ENCODE results near the gene BSCL2. TPM values are rescaled to one million over a fixed set of nuclear protein-coding genes. Genes with fewer than 3 reads are reported as not detected.

BSCL2 gene
- polyA plus RNA-seq, 3 donors, result 43.5 to 65.7 (median 63.3) TPM

DNA sequence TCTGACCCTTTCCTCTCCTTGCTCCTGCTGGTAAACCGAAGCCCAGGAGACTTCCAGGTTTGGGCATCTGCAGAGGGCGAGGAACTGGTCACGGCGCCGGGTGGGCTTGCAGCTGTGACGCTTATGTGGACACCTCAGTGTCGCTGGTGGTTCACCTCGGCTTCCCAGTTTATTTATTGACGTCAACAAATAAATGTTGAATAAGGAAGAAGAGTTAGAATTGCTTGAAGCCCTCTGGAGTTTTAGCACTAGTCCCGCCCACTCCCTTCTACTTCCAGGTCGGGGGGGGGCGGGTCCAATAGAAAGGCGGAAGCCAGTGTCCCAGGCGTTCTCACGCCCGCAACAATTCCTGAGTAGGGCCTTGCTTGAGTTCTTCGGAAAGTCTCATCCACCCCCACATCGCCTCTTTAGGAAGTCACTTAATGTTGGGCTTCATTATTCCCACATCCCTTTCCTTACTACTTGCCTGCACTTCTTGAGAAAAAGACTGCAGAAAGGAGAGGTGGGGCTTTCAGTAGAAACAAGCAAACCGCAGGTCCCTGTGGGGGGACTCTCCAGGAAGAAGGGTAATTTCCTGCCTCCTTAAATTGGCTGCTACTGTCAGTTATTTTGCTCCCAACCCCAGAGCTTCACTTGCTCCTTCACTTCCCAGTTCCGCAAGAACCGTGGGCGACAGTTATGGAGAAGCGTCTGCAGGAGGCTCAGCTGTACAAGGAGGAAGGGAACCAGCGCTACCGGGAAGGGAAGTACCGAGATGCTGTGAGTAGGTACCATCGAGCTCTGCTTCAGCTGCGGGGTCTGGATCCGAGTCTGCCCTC is 21.2 kb upstream of the BSCL2 start, which contains the start of gene TTC9C:
TTC9C (plus strand) TSS at position 316 of the 818 bp plus-strand sequence; CDS start at position 679, 363 bp downstream.
- Histone ChIP-seq H3K4me1 (ENCODE audit: control insufficient read depth in 1 of 2, insufficient read depth in 2 of 2, low read length in 2 of 2) (peaks cover 36 to 45% of the 10 kb centered on the region in 2 donors), H3K36me3 (replicated peaks in 1 of 2; ENCODE audit: control insufficient read depth in 1 of 2, insufficient read depth in 2 of 2, low read length in 2 of 2) (peaks cover 22 to 26% of the 10 kb centered on the region in 2 donors), H3K27ac (ENCODE audit: low read depth in 1 of 2, low read length in 2 of 2) (peak within 1 kb of the TSS; percentile 88 to 91), H4K20me1 (ENCODE audit: insufficient read depth, low read length) (peaks cover 47% of the 10 kb centered on the region), H3K9me3 (replicated peaks in 1 of 2; ENCODE audit: control insufficient read depth in 1 of 2, insufficient read depth in 1 of 2, low read length in 2 of 2) (no peaks in the 10 kb centered on the region), H3K27me3 (ENCODE audit: control insufficient read depth in 2 of 2, insufficient read depth in 2 of 2, low read length in 2 of 2) (no peaks in the 10 kb centered on the region), H2AFZ (ENCODE audit: insufficient read depth, low read depth, low read length, poor library complexity, severe bottlenecking) (peak within 1 kb of the TSS; percentile 90), H3K4me3 (replicated peaks in 1 of 3; ENCODE audit: low read depth in 2 of 3, low read length in 3 of 3) (peak within 1 kb of the TSS; percentile 84 to 97 (median 91)), H3K9ac (ENCODE audit: insufficient read depth, low read length, poor library complexity, severe bottlenecking) (peak within 1 kb of the TSS; percentile 91), H3K4me2 (replicated peaks; ENCODE audit: extremely low read depth, low read length, poor library complexity, severe bottlenecking) (peak within 1 kb of the TSS; percentile 100), H3K79me2 (ENCODE audit: insufficient read depth, low read length) (peaks cover 81% of the 10 kb centered on the region)
- TF ChIP-seq, protein P1, sequence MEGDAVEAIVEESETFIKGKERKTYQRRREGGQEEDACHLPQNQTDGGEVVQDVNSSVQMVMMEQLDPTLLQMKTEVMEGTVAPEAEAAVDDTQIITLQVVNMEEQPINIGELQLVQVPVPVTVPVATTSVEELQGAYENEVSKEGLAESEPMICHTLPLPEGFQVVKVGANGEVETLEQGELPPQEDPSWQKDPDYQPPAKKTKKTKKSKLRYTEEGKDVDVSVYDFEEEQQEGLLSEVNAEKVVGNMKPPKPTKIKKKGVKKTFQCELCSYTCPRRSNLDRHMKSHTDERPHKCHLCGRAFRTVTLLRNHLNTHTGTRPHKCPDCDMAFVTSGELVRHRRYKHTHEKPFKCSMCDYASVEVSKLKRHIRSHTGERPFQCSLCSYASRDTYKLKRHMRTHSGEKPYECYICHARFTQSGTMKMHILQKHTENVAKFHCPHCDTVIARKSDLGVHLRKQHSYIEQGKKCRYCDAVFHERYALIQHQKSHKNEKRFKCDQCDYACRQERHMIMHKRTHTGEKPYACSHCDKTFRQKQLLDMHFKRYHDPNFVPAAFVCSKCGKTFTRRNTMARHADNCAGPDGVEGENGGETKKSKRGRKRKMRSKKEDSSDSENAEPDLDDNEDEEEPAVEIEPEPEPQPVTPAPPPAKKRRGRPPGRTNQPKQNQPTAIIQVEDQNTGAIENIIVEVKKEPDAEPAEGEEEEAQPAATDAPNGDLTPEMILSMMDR (IDR thresholded peaks at IDR 0.05), result no peak
- Mint-ChIP-seq H3K36me3 (peaks cover 22 to 37% of the 10 kb centered on the region in 2 donors), H3K4me3 (peak within 1 kb of the TSS; percentile 91 to 98), H3K4me1 (peaks cover 47% of the 10 kb centered on the region), H3K27ac (peak within 1 kb of the TSS; percentile 94 to 98 (median 98)), H3K27me3 (ENCODE audit: low read depth in 3 of 3) (no peaks in the 10 kb centered on the region), H3K9me3 (peaks cover 0 to 3% (median 0%) of the 10 kb centered on the region in 7 donors)
- 0% methylated on average over 10 of the region's 29 CpGs for WGBS (ENCODE audit: insufficient coverage)
- intact Hi-C loops (cut with micrococcal nuclease), result loop anchor here (5.0 kb wide), 1 partner anchor 44 kb away; the partner anchor contains the start of gene TAF6L (in 2 of the 2)
- peak; percentile 74 to 87 (median 86) for DNase-seq

DNA sequence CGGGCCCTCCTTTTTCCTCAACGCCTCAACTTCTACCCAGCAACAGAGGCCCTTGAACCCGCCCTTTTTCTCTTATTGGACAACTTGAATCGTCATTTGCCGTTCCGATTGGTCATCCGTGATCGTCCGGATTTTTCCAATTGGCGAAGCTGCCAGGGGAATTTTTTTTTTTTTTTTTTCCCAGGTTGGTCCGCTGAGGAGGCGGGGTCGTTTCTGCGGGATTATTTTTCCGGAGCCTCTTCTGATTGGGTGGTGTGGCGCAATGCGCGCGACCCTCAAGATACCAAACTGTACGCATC is 20.6 kb upstream of the BSCL2 start:
- 0% methylated on average over 15 of the region's 20 CpGs for WGBS (ENCODE audit: insufficient coverage)
- Histone ChIP-seq H3K36me3 (replicated peaks in 1 of 2; ENCODE audit: control insufficient read depth in 1 of 2, insufficient read depth in 2 of 2, low read length in 2 of 2) (peaks cover 23 to 26% of the 10 kb centered on the region in 2 donors), H3K9ac (ENCODE audit: insufficient read depth, low read length, poor library complexity, severe bottlenecking) (peak overlapping the region; percentile 91), H3K27me3 (ENCODE audit: control insufficient read depth in 2 of 2, insufficient read depth in 2 of 2, low read length in 2 of 2) (no peaks in the 10 kb centered on the region), H3K27ac (ENCODE audit: low read depth in 1 of 2, low read length in 2 of 2) (peak overlapping the region; percentile 88 to 91), H3K4me1 (ENCODE audit: control insufficient read depth in 1 of 2, insufficient read depth in 2 of 2, low read length in 2 of 2) (peaks cover 36 to 45% of the 10 kb centered on the region in 2 donors), H3K4me3 (replicated peaks in 1 of 3; ENCODE audit: low read depth in 2 of 3, low read length in 3 of 3) (peak overlapping the region; percentile 60 to 91 (median 84)), H2AFZ (ENCODE audit: insufficient read depth, low read depth, low read length, poor library complexity, severe bottlenecking) (peak overlapping the region; percentile 90), H3K9me3 (replicated peaks in 1 of 2; ENCODE audit: control insufficient read depth in 1 of 2, insufficient read depth in 1 of 2, low read length in 2 of 2) (no peaks in the 10 kb centered on the region), H4K20me1 (ENCODE audit: insufficient read depth, low read length) (peaks cover 48% of the 10 kb centered on the region), H3K4me2 (replicated peaks; ENCODE audit: extremely low read depth, low read length, poor library complexity, severe bottlenecking) (peak overlapping the region; percentile 100), H3K79me2 (ENCODE audit: insufficient read depth, low read length) (peaks cover 81% of the 10 kb centered on the region)
- Mint-ChIP-seq H3K27me3 (ENCODE audit: low read depth in 3 of 3) (no peaks in the 10 kb centered on the region), H3K27ac (peak overlapping the region; percentile 94 to 98 (median 98)), H3K36me3 (peaks cover 22 to 37% of the 10 kb centered on the region in 2 donors), H3K4me3 (peak overlapping the region; percentile 91 to 98), H3K9me3 (peaks cover 0 to 3% (median 0%) of the 10 kb centered on the region in 7 donors), H3K4me1 (peaks cover 47% of the 10 kb centered on the region)
- DNase-seq, result peak; percentile 95 to 98 (median 95)
- intact Hi-C loops (cut with micrococcal nuclease), result loop anchor here (1.0 to 5.0 kb wide), 2 partner anchors 19 to 44 kb away; partner anchors contain the start of gene TAF6L (in 2 of the 2)
- TF ChIP-seq, protein P1 (IDR thresholded peaks at IDR 0.05), result no peak
